Duodenal mucosa (tissue), 2 donors: ENCODE measurements around the gene ABL1.

Experiments
- H3K27ac ChIP-seq: one replicate; pipeline ENCODE4 v1.7.0; 2013; ENCODE audit warnings: low read depth, low read length
- H3K27me3 ChIP-seq, 2 donors: one replicate each; pipeline ENCODE4 v1.7.0; 2013; ENCODE audit warnings: low read length in 2 of 2, control low read depth in 1 of 2; ENCODE audit not compliant: insufficient read depth in 2 of 2, control insufficient read depth in 1 of 2
- H3K36me3 ChIP-seq, 2 donors: one replicate each; pipeline ENCODE4 v1.7.0; 2013; ENCODE audit warnings: low read length in 2 of 2, control low read depth in 1 of 2; ENCODE audit not compliant: insufficient read depth in 2 of 2, control insufficient read depth in 1 of 2
- H3K4me1 ChIP-seq, 2 donors: one replicate each; pipeline ENCODE4 v1.7.0; 2013; ENCODE audit warnings: low read length in 2 of 2, control low read depth in 1 of 2; ENCODE audit not compliant: insufficient read depth in 2 of 2, control insufficient read depth in 1 of 2
- H3K4me3 ChIP-seq, 2 donors: one replicate each; pipeline ENCODE4 v1.7.0; 2013; ENCODE audit warnings: low read length in 2 of 2, low read depth in 1 of 2
- H3K9ac ChIP-seq, 2 donors: one replicate each; pipeline ENCODE4 v1.7.0; 2013; ENCODE audit warnings: low read length in 2 of 2, low read depth in 1 of 2
- H3K9me3 ChIP-seq, 2 donors: one replicate each; pipeline ENCODE4 v1.7.0; 2013; ENCODE audit warnings: low read length in 2 of 2, control low read depth in 1 of 2; ENCODE audit not compliant: control insufficient read depth in 1 of 2

ABL1 gene

GRCh38 chr9:130872093-130872492 lies 37.0 kb downstream of the ABL1 start:
- Histone ChIP-seq H3K36me3 (peaks cover 27 to 64% of the 10 kb centered on the region in 2 donors), H3K9ac (no peak overlapping the region), H3K4me1 (peaks cover 23 to 34% of the 10 kb centered on the region in 2 donors), H3K4me3 (no peak overlapping the region), H3K27me3 (no peaks in the 10 kb centered on the region), H3K27ac (no peak overlapping the region), H3K9me3 (no peaks in the 10 kb centered on the region)

GRCh38 chr9:130872508-130872907 lies 37.5 kb downstream of the ABL1 start:
- Histone ChIP-seq H3K27ac (no peak overlapping the region), H3K4me3 (no peak overlapping the region), H3K9ac (no peak overlapping the region), H3K4me1 (peaks cover 23 to 31% of the 10 kb centered on the region in 2 donors), H3K27me3 (no peaks in the 10 kb centered on the region), H3K9me3 (no peaks in the 10 kb centered on the region), H3K36me3 (peaks cover 27 to 64% of the 10 kb centered on the region in 2 donors)

- H3K27me3 ChIP-seq: no peaks in the 10 kb centered on the region
- H3K36me3 ChIP-seq: peaks cover 27 to 63% of the 10 kb centered on the region in 2 donors
- peaks cover 23 to 31% of the 10 kb centered on the region in 2 donors for H3K4me1 ChIP-seq
- no peak overlapping the region for H3K4me3 ChIP-seq
- H3K9me3 ChIP-seq: no peaks in the 10 kb centered on the region
- no peak overlapping the region for H3K27ac ChIP-seq
- H3K9ac ChIP-seq: no peak overlapping the region
Observed at GRCh38 chr9:130872912-130873503, 38.0 kb downstream of the ABL1 start.

- Histone ChIP-seq H3K9ac (no peak overlapping the region), H3K9me3 (no peaks in the 10 kb centered on the region), H3K27me3 (no peaks in the 10 kb centered on the region), H3K36me3 (peaks cover 31 to 73% of the 10 kb centered on the region in 2 donors), H3K4me3 (no peak overlapping the region), H3K27ac (no peak overlapping the region), H3K4me1 (peaks cover 23 to 31% of the 10 kb centered on the region in 2 donors)
Observed at GRCh38 chr9:130873966-130874365, 38.9 kb downstream of the ABL1 start.

GRCh38 chr9:130874783-130875182 lies 39.7 kb downstream of the ABL1 start:
- Histone ChIP-seq H3K4me1 (peaks cover 18 to 33% of the 10 kb centered on the region in 2 donors), H3K27me3 (no peaks in the 10 kb centered on the region), H3K9ac (no peak overlapping the region), H3K36me3 (peaks cover 39 to 76% of the 10 kb centered on the region in 2 donors), H3K9me3 (no peaks in the 10 kb centered on the region), H3K4me3 (no peak overlapping the region), H3K27ac (no peak overlapping the region)

GRCh38 chr9:130877300-130877699 lies 42.2 kb downstream of the ABL1 start:
- no peak overlapping the region for H3K4me3 ChIP-seq
- no peak overlapping the region for H3K9ac ChIP-seq
- no peak overlapping the region for H3K27ac ChIP-seq
- H3K27me3 ChIP-seq: no peaks in the 10 kb centered on the region
- H3K9me3 ChIP-seq: no peaks in the 10 kb centered on the region
- H3K36me3 ChIP-seq: peaks cover 41 to 81% of the 10 kb centered on the region in 2 donors
- H3K4me1 ChIP-seq: peaks cover 14 to 31% of the 10 kb centered on the region in 2 donors

GRCh38 chr9:130878295-130878694 lies 43.2 kb downstream of the ABL1 start:
- Histone ChIP-seq H3K9ac (no peak overlapping the region), H3K27ac (no peak overlapping the region), H3K4me1 (peaks cover 5 to 22% of the 10 kb centered on the region in 2 donors), H3K4me3 (no peak overlapping the region), H3K27me3 (no peaks in the 10 kb centered on the region), H3K36me3 (peaks cover 42 to 81% of the 10 kb centered on the region in 2 donors), H3K9me3 (no peaks in the 10 kb centered on the region)

GRCh38 chr9:130879863-130880411 lies 44.9 kb downstream of the ABL1 start:
- no peak overlapping the region for H3K4me3 ChIP-seq
- peaks cover 41 to 82% of the 10 kb centered on the region in 2 donors for H3K36me3 ChIP-seq
- H3K9me3 ChIP-seq: no peaks in the 10 kb centered on the region
- no peak overlapping the region for H3K9ac ChIP-seq
- H3K27ac ChIP-seq: no peak overlapping the region
- H3K27me3 ChIP-seq: no peaks in the 10 kb centered on the region
- H3K4me1 ChIP-seq: peaks cover 0 to 8% of the 10 kb centered on the region in 2 donors

- no peaks in the 10 kb centered on the region for H3K27me3 ChIP-seq
- no peak overlapping the region for H3K4me3 ChIP-seq
- no peaks in the 10 kb centered on the region for H3K9me3 ChIP-seq
- H3K4me1 ChIP-seq: peaks cover 0 to 8% of the 10 kb centered on the region in 2 donors
- H3K27ac ChIP-seq: no peak overlapping the region
- H3K9ac ChIP-seq: no peak overlapping the region
- peaks cover 47 to 84% of the 10 kb centered on the region in 2 donors for H3K36me3 ChIP-seq
Observed at GRCh38 chr9:130880599-130881220, 45.7 kb downstream of the ABL1 start.

- Histone ChIP-seq H3K27ac (no peak overlapping the region), H3K9ac (no peak overlapping the region), H3K27me3 (no peaks in the 10 kb centered on the region), H3K36me3 (peaks cover 53 to 92% of the 10 kb centered on the region in 2 donors), H3K9me3 (no peaks in the 10 kb centered on the region), H3K4me1 (peaks cover 0 to 8% of the 10 kb centered on the region in 2 donors), H3K4me3 (no peak overlapping the region)
Observed at GRCh38 chr9:130881516-130881915, 46.5 kb downstream of the ABL1 start.
